Measurements from ENCODE around the gene MSX1. TPM values are rescaled to one million over a fixed set of nuclear protein-coding genes. Genes with fewer than 3 reads are reported as not detected.

The MSX1 gene
- total and polyA plus RNA-seq, 2 donors (not counting 3 experiments of a cell fraction or from before 2014, with no cell fraction given) = 5.0 to 6.2 TPM

GRCh38 chr4:4868758-4869723 lies 9.6 kb downstream of the MSX1 start:
- no TSS peak for BruUV-seq (replicated peaks)
- no peaks in the 10 kb centered on the region for H3K9me1 ChIP-seq (replicated peaks; ENCODE audit: control insufficient read depth, extremely low read depth, insufficient read depth, low read length)
- no peaks in the 10 kb centered on the region for H4K20me1 ChIP-seq (replicated peaks; ENCODE audit: control insufficient read depth, extremely low read depth, insufficient read depth, low read length)
- H3K27me3 ChIP-seq (ENCODE audit: control insufficient read depth in 2 of 2, insufficient read depth in 2 of 2, low read length in 2 of 2) = peaks cover 94 to 97% of the 10 kb centered on the region in 2 experiments
- no peaks in the 10 kb centered on the region for H3K36me3 ChIP-seq (ENCODE audit: control insufficient read depth in 2 of 2, extremely low read depth in 1 of 2, insufficient read depth in 2 of 2, low read length in 2 of 2)
- ChIA-PET CTCF (no interaction called here), POLR2A (no interaction called here)
- no peaks in the 10 kb centered on the region for H3K9me3 ChIP-seq (replicated peaks; ENCODE audit: control insufficient read depth, insufficient read depth, low read length)
- no peak overlapping the region for H3K27ac ChIP-seq (ENCODE audit: insufficient read depth, low read depth, low read length)
- intact Hi-C loops (cut with micrococcal nuclease) = loop anchor here (10.0 kb wide), 1 partner anchor 204 kb away; no protein-coding TSS in a partner anchor
- H2AFZ ChIP-seq (ENCODE audit: low read depth, low read length) = no peak overlapping the region
- FAIRE-seq (no peak), DNase-seq (ENCODE audit: low read depth, low spot score) (no peak)
- H3K79me2 ChIP-seq (ENCODE audit: control insufficient read depth, insufficient read depth, low read length) = no peaks in the 10 kb centered on the region
- dilution Hi-C loops (cut with MboI; ENCODE audit: extremely low pct_ligation_motif_present, low sequenced_read_pairs) = no loop called here
- H3K4me1 ChIP-seq (ENCODE audit: control insufficient read depth, extremely low read depth, insufficient read depth, low read length) = no peaks in the 10 kb centered on the region
- H3K4me3 ChIP-seq (replicated peaks in 1 of 3; ENCODE audit: insufficient read depth in 1 of 3, low read depth in 1 of 3, low read length in 3 of 3) = no peak overlapping the region
- H3K4me2 ChIP-seq (ENCODE audit: insufficient read depth, low read length) = no peak overlapping the region
- no peak overlapping the region for H3K9ac ChIP-seq (replicated peaks; ENCODE audit: extremely low read depth, insufficient read depth, low read length)
- no peak for TF ChIP-seq MYC (IDR thresholded peaks at IDR 0.05; ENCODE audit: low read depth, low read length)
- TF ChIP-seq EZH2 (IDR thresholded peaks at IDR 0.05; ENCODE audit: borderline replicate concordance, low read depth, low read length, severe bottlenecking) = peak; percentile 60

- H3K36me3 ChIP-seq (ENCODE audit: control insufficient read depth in 2 of 2, extremely low read depth in 1 of 2, insufficient read depth in 2 of 2, low read length in 2 of 2) = no peaks in the 10 kb centered on the region
- no TSS peak for BruUV-seq (replicated peaks)
- DNase-seq (ENCODE audit: low read depth, low spot score) (no peak), FAIRE-seq (no peak)
- no peak overlapping the region for H3K9ac ChIP-seq (replicated peaks; ENCODE audit: extremely low read depth, insufficient read depth, low read length)
- intact Hi-C loops (cut with micrococcal nuclease) = loop anchor here (10.0 kb wide), 1 partner anchor 205 kb away; no protein-coding TSS in a partner anchor
- H3K27me3 ChIP-seq (ENCODE audit: control insufficient read depth in 2 of 2, insufficient read depth in 2 of 2, low read length in 2 of 2) = peaks cover 89 to 92% of the 10 kb centered on the region in 2 experiments
- no peaks in the 10 kb centered on the region for H3K9me1 ChIP-seq (replicated peaks; ENCODE audit: control insufficient read depth, extremely low read depth, insufficient read depth, low read length)
- H3K4me1 ChIP-seq (ENCODE audit: control insufficient read depth, extremely low read depth, insufficient read depth, low read length) = no peaks in the 10 kb centered on the region
- CTCF ChIA-PET = no interaction called here
- H3K79me2 ChIP-seq (ENCODE audit: control insufficient read depth, insufficient read depth, low read length) = no peaks in the 10 kb centered on the region
- TF ChIP-seq POLR2A (IDR thresholded peaks at IDR 0.05; ENCODE audit: low read depth, low read length) (no peak), EZH2 (IDR thresholded peaks at IDR 0.05; ENCODE audit: borderline replicate concordance, low read depth, low read length, severe bottlenecking) (peak; percentile 24), MYC (IDR thresholded peaks at IDR 0.05; ENCODE audit: low read depth, low read length) (no peak)
- POLR2A ChIA-PET = no interaction called here
- no peak overlapping the region for H3K4me2 ChIP-seq (ENCODE audit: insufficient read depth, low read length)
- H3K9me3 ChIP-seq (replicated peaks; ENCODE audit: control insufficient read depth, insufficient read depth, low read length) = no peaks in the 10 kb centered on the region
- no peaks in the 10 kb centered on the region for H4K20me1 ChIP-seq (replicated peaks; ENCODE audit: control insufficient read depth, extremely low read depth, insufficient read depth, low read length)
- no peak overlapping the region for H3K4me3 ChIP-seq (replicated peaks in 1 of 3; ENCODE audit: insufficient read depth in 1 of 3, low read depth in 1 of 3, low read length in 3 of 3)
- dilution Hi-C loops (cut with MboI; ENCODE audit: extremely low pct_ligation_motif_present, low sequenced_read_pairs) = no loop called here
- H3K27ac ChIP-seq (ENCODE audit: insufficient read depth, low read depth, low read length) = no peak overlapping the region
- H2AFZ ChIP-seq (ENCODE audit: low read depth, low read length) = no peak overlapping the region
These were observed 10.5 kb downstream of the MSX1 start for GRCh38 chr4:4869731-4870571.
